DOHH2 (cell line): ENCODE results near the gene HSF2BP.

Experiments
- CTCF ChIP-seq: fragments of 200-600 bp; sonication (generic); IDR thresholded peaks from one replicate; pipeline ENCODE4 v1.5.1; 2014; ENCODE audit warnings: antibody characterized with exemption, mild to moderate bottlenecking, low read depth, low read length; ENCODE audit not compliant: poor library complexity, severe bottlenecking
- EZH2phosphoT487 ChIP-seq: fragments of 200-600 bp; sonication (generic); IDR thresholded peaks from 2 replicates; pipeline ENCODE4 v1.6.1; 2017; ENCODE audit warnings: borderline replicate concordance, mild to moderate bottlenecking, antibody characterized with exemption, low read length, moderate library complexity, mixed read lengths

GRCh38 chr21:43663033-43663432, 3.7 kb upstream of the HSF2BP start:
- TF ChIP-seq CTCF, result no peak
- TF ChIP-seq EZH2phosphoT487, result no peak
